NT2/D1 (cell line): Measurements from ENCODE around the gene RTL10.
"Not testable (repeated sequence)": the region's sequence is repeated elsewhere in the genome, so short reads cannot be mapped to it uniquely, and the experiment has no call there.

Source experiments
- DNase-seq: peaks from one replicate; pipeline ENCODE4 v3.0.0-alpha.2; 2011; ENCODE audit warnings: low read depth, low spot score
- H3K27me3 ChIP-seq: 2 replicates; pipeline ENCODE4 v1.6.0; 2011; ENCODE audit warnings: mild to moderate bottlenecking; ENCODE audit not compliant: insufficient read length, insufficient read depth
- H3K36me3 ChIP-seq: 2 replicates; pipeline ENCODE4 v1.6.1; 2011; ENCODE audit warnings: mild to moderate bottlenecking, low read length, mixed read lengths; ENCODE audit not compliant: insufficient read depth, insufficient read length
- H3K4me1 ChIP-seq: 2 replicates; pipeline ENCODE4 v1.5.1; 2011; ENCODE audit not compliant: insufficient read depth, insufficient read length
- H3K4me3 ChIP-seq: 2 replicates; pipeline ENCODE4 v1.5.1; 2011; ENCODE audit warnings: low read depth; ENCODE audit not compliant: insufficient read length
- H3K9ac ChIP-seq: 2 replicates; pipeline ENCODE4 v1.6.0; 2011; ENCODE audit warnings: low read depth; ENCODE audit not compliant: insufficient read length
- H3K9me3 ChIP-seq: 2 replicates; pipeline ENCODE4 v1.5.1; 2011; ENCODE audit warnings: mild to moderate bottlenecking, low read length; ENCODE audit not compliant: insufficient read depth
- SUZ12 ChIP-seq: IDR thresholded peaks from 2 replicates; pipeline ENCODE4 v1.6.1; 2011; ENCODE audit not compliant: insufficient read length, insufficient read depth; ENCODE audit errors: extremely low read depth
- YY1 ChIP-seq: IDR thresholded peaks from 2 replicates; pipeline ENCODE4 v1.6.1; 2011; ENCODE audit not compliant: insufficient read length, insufficient read depth
- ZNF274 ChIP-seq: IDR thresholded peaks from 2 replicates; pipeline ENCODE4 v1.6.1; 2011; ENCODE audit warnings: mild to moderate bottlenecking, low read depth, low read length

Gene RTL10

GRCh38 chr22:19832476-19833108, 22.1 kb downstream of the RTL10 start:
- Histone ChIP-seq H3K9me3 (no peaks in the 10 kb centered on the region), H3K4me3 (no peak overlapping the region), H3K9ac (no peak overlapping the region), H3K27me3 (no peaks in the 10 kb centered on the region), H3K4me1 (no peaks in the 10 kb centered on the region), H3K36me3 (no peaks in the 10 kb centered on the region)
- DNase-seq: no peak
- TF ChIP-seq ZNF274: no peak
- no peak for TF ChIP-seq YY1
- TF ChIP-seq SUZ12: no peak

- not testable (repeated sequence) for H3K4me1 ChIP-seq, H3K9me3 ChIP-seq, DNase-seq, H3K36me3 ChIP-seq, H3K9ac ChIP-seq, H3K27me3 ChIP-seq, H3K4me3 ChIP-seq
These were observed 22.7 kb downstream of the RTL10 start for GRCh38 chr22:19831979-19832378.

- Histone ChIP-seq H3K27me3 (no peaks in the 10 kb centered on the region), H3K9me3 (no peaks in the 10 kb centered on the region; the same call in 1 of the 2 replicates), H3K9ac (no peak overlapping the region), H3K36me3 (no peaks in the 10 kb centered on the region), H3K4me1 (no peaks in the 10 kb centered on the region), H3K4me3 (no peak overlapping the region)
- TF ChIP-seq YY1 (no peak), ZNF274 (no peak), SUZ12 (no peak)
- DNase-seq: no peak
These were observed 23.7 kb downstream of the RTL10 start for GRCh38 chr22:19831016-19831415.

GRCh38 chr22:19828035-19828401, 26.7 kb downstream of the RTL10 start:
- H3K9ac ChIP-seq: no peak overlapping the region
- no peaks in the 10 kb centered on the region for H3K36me3 ChIP-seq
- peaks cover 11% of the 10 kb centered on the region for H3K4me1 ChIP-seq
- no peaks in the 10 kb centered on the region; the same call in 1 of the 2 replicates for H3K9me3 ChIP-seq
- TF ChIP-seq YY1: no peak
- TF ChIP-seq ZNF274: no peak
- TF ChIP-seq SUZ12: no peak
- H3K27me3 ChIP-seq: no peaks in the 10 kb centered on the region
- DNase-seq: no peak
- no peak overlapping the region for H3K4me3 ChIP-seq

- Histone ChIP-seq H3K36me3 (no peaks in the 10 kb centered on the region), H3K4me1 (peaks cover 11% of the 10 kb centered on the region), H3K9me3 (no peaks in the 10 kb centered on the region; the same call in 1 of the 2 replicates), H3K27me3 (no peaks in the 10 kb centered on the region), H3K4me3 (no peak overlapping the region), H3K9ac (no peak overlapping the region)
- TF ChIP-seq SUZ12 (no peak), ZNF274 (no peak)
- DNase-seq: no peak
These were observed 27.2 kb downstream of the RTL10 start for GRCh38 chr22:19827341-19828034.

- TF ChIP-seq SUZ12 (no peak), YY1 (no peak), ZNF274 (no peak)
- no peak for DNase-seq
- no peak overlapping the region for H3K9ac ChIP-seq
- no peaks in the 10 kb centered on the region for H3K27me3 ChIP-seq
- no peak overlapping the region for H3K4me3 ChIP-seq
- no peaks in the 10 kb centered on the region for H3K36me3 ChIP-seq
- H3K4me1 ChIP-seq: peaks cover 11% of the 10 kb centered on the region
- no peaks in the 10 kb centered on the region; the same call in 1 of the 2 replicates for H3K9me3 ChIP-seq
These were observed 28.1 kb downstream of the RTL10 start for GRCh38 chr22:19826619-19826950.

- DNase-seq: no peak
- no peak overlapping the region for H3K4me3 ChIP-seq
- no peaks in the 10 kb centered on the region for H3K36me3 ChIP-seq
- H3K27me3 ChIP-seq: no peaks in the 10 kb centered on the region
- TF ChIP-seq YY1 (no peak), ZNF274 (no peak), SUZ12 (no peak)
- H3K9ac ChIP-seq: no peak overlapping the region
- no peaks in the 10 kb centered on the region; the same call in 1 of the 2 replicates for H3K9me3 ChIP-seq
- H3K4me1 ChIP-seq: peaks cover 11% of the 10 kb centered on the region
These were observed 28.6 kb downstream of the RTL10 start for GRCh38 chr22:19825904-19826618.
